Large intestine (tissue), 3 donors: ENCODE results near the gene MAPKAPK3. TPM values are rescaled to one million over a fixed set of nuclear protein-coding genes. Genes with fewer than 3 reads are reported as not detected.

Experiments
- DNase-seq, 2 donors: peaks; one replicate each; pipeline versions ENCODE4 v3.0.0 to v3.0.0-alpha.2; 2013
- H3K27ac ChIP-seq: one replicate; pipeline ENCODE4 v1.5.1; 2013; ENCODE audit warnings: low read length
- H3K27me3 ChIP-seq: 2 replicates; pipeline ENCODE4 v1.6.1; 2013; ENCODE audit warnings: low read length; ENCODE audit not compliant: control insufficient read depth, insufficient read depth
- H3K36me3 ChIP-seq: 2 replicates; pipeline ENCODE4 v1.6.1; 2013; ENCODE audit warnings: low read length; ENCODE audit not compliant: control insufficient read depth, insufficient read depth
- H3K4me1 ChIP-seq: one replicate; pipeline ENCODE4 v1.6.1; 2013; ENCODE audit warnings: low read length; ENCODE audit not compliant: control insufficient read depth, insufficient read depth
- H3K4me3 ChIP-seq: one replicate; pipeline ENCODE4 v1.5.1; 2013; ENCODE audit warnings: low read length
- H3K9me3 ChIP-seq: one replicate; pipeline ENCODE4 v1.6.1; 2013; ENCODE audit warnings: mild to moderate bottlenecking, low read depth, low read length, moderate library complexity; ENCODE audit not compliant: control insufficient read depth
- WGBS: methylation state at CpG from one replicate; pipeline ENCODE4 v1.1.5; 2013; ENCODE audit warnings: low lambda C conversion rate; ENCODE audit not compliant: insufficient coverage; 5-methylcytosine and 5-hydroxymethylcytosine counted together
- polyA plus RNA-seq: library from polyadenylated mRNA; unstranded; fragments of 120-200 nt; gene quantifications from one replicate; pipeline ENCODE4 v1.2.1, GENCODE V29; 2013

The MAPKAPK3 gene
- polyA plus RNA-seq, 1 donor: 81.6 TPM

DNA sequence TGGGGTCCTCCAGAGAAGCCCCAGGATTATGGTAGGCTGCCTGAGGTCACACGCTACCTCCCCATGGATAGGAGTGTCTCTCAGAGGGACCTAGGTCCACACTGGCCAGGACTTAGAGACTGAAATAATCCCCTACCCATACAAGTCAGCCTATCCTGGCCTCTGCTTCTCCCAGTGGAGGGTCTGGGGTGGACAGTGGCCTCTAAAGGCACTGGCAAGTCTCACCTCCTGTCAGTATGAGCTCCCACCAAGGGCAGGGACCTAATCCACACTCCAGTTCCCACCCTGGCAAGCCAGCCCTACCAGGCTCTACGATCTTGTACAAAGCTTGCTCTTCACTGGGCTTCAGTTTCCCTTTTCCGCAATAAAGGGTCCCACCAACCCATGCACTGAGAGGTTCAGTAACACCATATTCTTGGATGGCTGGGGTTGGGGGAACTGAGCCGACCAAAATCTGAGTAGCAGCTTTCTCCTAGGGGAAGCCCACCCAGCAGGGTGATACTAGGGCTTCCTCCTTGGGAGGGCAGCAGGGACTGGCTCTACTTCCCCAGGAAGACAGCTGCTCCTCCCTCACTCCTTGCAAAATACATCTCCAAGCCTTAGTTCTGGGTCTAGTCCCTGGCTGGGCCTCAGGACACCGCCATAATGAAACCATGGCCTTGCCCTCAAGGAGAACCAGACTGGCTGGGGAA is 7.7 kb upstream of the MAPKAPK3 start:
- no peaks in the 10 kb centered on the region for H3K27me3 ChIP-seq
- peak overlapping the region; percentile 98 for H3K4me3 ChIP-seq
- peaks cover 63% of the 10 kb centered on the region for H3K4me1 ChIP-seq
- DNase-seq: no peak
- H3K27ac ChIP-seq: peak overlapping the region; percentile 97
- no CpG with 5 or more reads among the region's 5 CpGs for WGBS
- H3K36me3 ChIP-seq: peaks cover 56% of the 10 kb centered on the region
- H3K9me3 ChIP-seq: no peaks in the 10 kb centered on the region

DNA sequence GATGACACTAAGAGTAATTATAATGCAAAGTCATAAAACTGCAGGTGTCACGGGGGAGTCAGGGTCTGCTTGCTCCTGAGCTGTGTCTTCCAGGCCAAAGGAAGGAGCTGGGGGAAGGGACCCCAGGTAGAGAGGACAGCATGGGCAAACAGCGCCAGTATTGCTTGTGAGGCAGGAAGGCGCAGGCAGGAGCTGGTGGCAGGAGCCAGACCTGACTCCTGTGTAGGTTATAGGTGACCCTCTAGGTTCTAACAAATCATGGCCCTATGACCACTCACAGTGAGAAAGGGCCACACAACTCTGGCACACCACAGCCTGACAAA is 7.2 kb upstream of the MAPKAPK3 start:
- Histone ChIP-seq H3K4me1 (peaks cover 59% of the 10 kb centered on the region), H3K36me3 (peaks cover 51% of the 10 kb centered on the region), H3K9me3 (no peaks in the 10 kb centered on the region), H3K27ac (peak overlapping the region; percentile 97), H3K4me3 (peak overlapping the region; percentile 98), H3K27me3 (no peaks in the 10 kb centered on the region)
- no CpG with 5 or more reads among the region's 3 CpGs for WGBS
- peak in 1 of 2 donors; percentile 41 for DNase-seq

DNA sequence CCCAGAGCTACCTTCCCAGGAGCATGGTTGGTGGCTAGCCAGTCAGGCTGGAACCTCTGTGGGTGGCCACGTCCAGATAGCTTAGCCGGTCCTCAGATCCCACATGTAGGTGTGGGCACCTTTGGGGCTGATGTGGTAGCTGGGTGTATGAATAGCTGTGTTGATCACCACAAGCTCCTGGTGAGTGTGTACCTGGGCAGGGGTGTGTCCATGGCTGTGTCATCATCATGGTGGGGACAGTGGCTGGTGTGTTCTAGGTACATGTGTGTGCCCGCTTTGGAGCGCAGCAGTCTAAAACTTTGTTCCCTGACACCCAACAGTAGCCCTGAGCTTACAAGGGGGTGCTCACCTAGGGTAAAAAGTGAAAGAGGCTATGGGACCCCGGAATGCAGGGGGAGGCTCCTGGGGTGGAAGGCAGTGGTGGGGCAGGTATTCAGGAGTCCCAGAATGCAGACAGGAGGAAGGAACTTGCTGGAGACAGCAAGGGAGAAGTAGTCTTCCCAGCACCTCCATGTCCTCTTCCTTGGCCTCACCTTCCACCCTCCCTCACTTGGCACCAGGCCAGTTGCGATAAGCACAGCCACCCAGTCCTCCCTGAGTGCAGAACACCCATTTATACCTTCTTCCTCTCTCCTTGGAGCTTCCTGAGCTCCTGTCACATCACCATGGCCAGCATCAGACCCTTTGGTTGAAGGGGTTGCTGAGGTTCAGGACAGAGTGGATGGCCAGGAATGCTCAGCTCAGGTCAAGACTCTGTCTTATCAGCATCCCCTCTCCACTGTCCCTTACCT is 6.6 kb upstream of the MAPKAPK3 start:
- WGBS: no CpG with 5 or more reads among the region's 6 CpGs
- peaks cover 45% of the 10 kb centered on the region for H3K36me3 ChIP-seq
- no peaks in the 10 kb centered on the region for H3K27me3 ChIP-seq
- peak; percentile 71 to 87 for DNase-seq
- H3K9me3 ChIP-seq: no peaks in the 10 kb centered on the region
- H3K4me3 ChIP-seq: peak overlapping the region; percentile 98
- H3K27ac ChIP-seq: peak overlapping the region; percentile 97
- peaks cover 57% of the 10 kb centered on the region for H3K4me1 ChIP-seq

DNA sequence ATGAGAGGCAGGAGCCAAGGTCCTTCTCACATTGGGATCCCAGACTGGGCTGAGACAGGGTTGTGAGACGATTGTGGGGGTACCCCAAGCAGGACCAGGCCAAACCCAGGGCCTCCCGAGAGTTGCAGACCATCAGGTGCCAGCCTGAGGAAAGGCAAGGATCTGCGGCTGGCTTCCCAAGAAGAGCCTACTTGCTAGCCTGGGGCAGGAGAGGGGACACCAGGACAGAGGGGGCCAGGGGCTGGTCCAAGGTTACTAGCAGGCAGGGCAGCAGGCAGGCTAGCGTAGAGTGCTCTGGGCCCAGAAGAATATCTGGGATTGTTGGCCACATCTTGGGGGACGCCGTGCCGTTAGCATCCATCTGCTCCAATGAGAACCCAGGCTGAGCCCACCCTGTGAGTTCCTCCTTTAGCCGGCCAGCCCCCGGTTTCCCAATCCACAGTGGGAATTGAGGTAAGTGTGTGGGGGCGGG is 5.9 kb upstream of the MAPKAPK3 start:
- Histone ChIP-seq H3K4me3 (peak overlapping the region; percentile 98), H3K4me1 (peaks cover 52% of the 10 kb centered on the region), H3K36me3 (peaks cover 38% of the 10 kb centered on the region), H3K27ac (peak overlapping the region; percentile 97), H3K27me3 (no peaks in the 10 kb centered on the region), H3K9me3 (no peaks in the 10 kb centered on the region)
- no CpG with 5 or more reads among the region's 10 CpGs for WGBS
- DNase-seq: no peak

DNA sequence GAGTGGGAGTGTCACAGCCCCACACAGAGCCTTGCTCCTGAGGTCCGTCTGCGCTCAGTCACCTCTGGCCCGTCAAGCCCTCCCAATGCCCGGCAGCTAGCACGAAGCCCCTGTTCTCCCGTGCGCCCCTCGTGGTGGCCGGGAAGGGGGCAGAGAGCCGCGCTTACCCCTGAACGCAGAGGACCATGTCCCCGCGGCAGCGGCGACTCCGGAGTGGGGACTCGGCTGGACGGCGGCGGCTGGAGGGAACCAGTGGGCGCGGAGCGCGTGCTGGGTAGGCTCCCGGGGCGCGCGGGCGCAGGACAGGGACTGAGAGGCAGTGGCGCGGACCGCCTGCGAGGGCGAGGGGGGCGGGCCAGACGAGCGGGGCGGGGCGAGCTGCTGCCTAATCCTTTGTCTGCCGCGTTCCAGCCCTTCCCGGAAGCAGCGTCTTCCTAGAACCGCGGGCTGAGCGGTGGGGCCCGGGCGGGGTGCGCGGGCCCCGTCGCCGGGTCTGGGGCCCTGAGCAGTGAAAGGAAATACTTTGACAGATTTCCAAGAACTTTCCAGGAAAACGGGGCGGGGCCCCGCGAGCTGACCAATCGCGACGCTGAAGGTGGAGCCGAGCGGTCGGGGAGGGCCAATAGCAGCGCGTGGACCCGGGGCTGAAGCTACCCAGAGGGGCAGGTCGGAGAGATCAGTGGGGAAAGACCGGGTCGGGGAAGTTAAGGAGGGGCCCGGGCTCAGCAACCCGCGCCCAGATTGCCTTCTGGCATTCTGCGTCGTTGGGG is 5.3 kb upstream of the MAPKAPK3 start, which contains the start of gene CISH:
Gene CISH (minus strand): TSS at position 311 of the 770 bp plus-strand sequence. CDS start 124 bp downstream, at position 187.
- Histone ChIP-seq H3K27me3 (no peaks in the 10 kb centered on the region), H3K4me3 (peak within 1 kb of the TSS; percentile 98), H3K9me3 (no peaks in the 10 kb centered on the region), H3K36me3 (peaks cover 32% of the 10 kb centered on the region), H3K27ac (peak within 1 kb of the TSS; percentile 97), H3K4me1 (peaks cover 51% of the 10 kb centered on the region)
- DNase-seq: peak; percentile 99 to 100
- WGBS: no CpG with 5 or more reads among the region's 75 CpGs

DNA sequence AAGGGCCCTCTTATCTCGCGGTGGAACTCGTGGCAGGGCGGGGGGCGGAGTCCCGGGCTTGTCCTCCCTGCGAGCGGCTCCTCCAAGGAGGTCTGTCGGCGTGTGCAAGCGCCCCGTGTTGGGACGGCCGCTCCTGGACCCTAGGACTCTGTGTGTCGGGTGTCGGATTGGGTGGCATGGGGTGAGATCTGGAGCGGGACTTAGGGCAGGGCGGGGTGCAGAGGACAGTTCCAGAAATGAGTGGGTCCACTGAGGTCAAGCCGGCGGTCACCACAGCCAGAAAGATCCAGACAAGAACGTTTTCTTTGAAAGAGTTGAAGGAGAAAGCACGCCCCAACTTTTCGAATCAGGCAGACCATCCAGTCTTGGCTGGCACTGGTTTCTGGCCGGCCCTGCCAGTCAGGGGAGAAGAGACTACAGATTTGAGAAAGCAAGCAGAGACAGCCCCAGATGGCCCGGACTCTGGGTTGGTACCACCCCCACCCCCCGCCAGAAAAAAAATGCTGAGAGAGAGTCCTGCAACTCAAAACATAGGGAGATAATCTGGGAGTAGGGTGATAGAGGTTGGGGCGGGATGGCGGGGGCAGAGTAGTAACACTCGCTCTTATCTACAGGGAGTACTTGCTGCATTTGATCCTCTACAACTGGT is 4.6 kb upstream of the MAPKAPK3 start:
- Histone ChIP-seq H3K27me3 (no peaks in the 10 kb centered on the region), H3K4me3 (peak overlapping the region; percentile 98), H3K36me3 (peaks cover 25% of the 10 kb centered on the region), H3K9me3 (no peaks in the 10 kb centered on the region), H3K4me1 (peaks cover 44% of the 10 kb centered on the region), H3K27ac (peak overlapping the region; percentile 96)
- 6% methylated on average over 3 of the region's 29 CpGs for WGBS
- DNase-seq: peak in 1 of 2 donors; percentile 71

DNA sequence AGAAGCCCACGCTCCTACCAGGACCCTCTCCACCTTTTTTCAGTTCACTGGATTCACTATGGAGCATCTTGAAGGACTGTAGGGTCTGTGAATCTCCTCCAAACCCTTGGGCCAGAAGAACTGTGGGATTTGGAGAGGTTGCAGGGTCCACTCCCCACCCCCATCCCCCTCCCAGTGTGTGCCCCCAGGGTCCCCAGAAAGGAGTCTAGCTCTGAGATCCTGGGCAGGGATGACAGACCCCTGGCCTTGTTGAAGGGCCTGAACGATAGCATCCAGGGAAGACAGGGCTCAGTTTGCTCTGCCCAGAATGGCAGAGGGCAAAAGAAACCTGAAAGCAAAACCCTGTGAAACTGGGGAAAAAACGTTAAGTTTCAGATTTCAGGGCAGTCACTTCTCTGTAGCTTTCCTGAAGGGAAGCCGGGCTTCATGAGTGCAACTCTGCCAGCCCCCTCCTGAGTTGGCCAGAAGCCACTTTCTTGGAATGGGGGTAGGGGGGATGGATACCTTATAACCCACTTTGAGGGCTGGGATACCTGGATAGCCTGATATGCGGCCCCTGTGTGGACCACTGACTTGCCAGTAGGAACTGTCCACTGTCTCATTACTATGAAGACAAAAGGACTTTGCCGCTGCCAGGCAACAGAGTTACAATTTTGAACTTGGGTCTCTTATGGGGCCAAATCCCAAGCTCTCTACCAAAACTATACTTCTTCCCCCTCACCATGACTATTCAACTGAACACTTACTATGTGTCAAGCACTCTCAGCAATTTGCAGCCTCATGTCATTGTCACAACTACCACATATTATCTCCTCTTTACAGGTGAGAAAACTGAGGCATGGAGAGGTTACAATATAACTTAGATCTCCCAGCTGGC is 3.7 kb upstream of the MAPKAPK3 start:
- H3K36me3 ChIP-seq: peaks cover 17% of the 10 kb centered on the region
- peak overlapping the region; percentile 98 for H3K4me3 ChIP-seq
- H3K27me3 ChIP-seq: no peaks in the 10 kb centered on the region
- DNase-seq: no peak
- no peaks in the 10 kb centered on the region for H3K9me3 ChIP-seq
- peak overlapping the region; percentile 96 for H3K27ac ChIP-seq
- WGBS: no CpG with 5 or more reads among the region's 6 CpGs
- H3K4me1 ChIP-seq: peaks cover 38% of the 10 kb centered on the region

DNA sequence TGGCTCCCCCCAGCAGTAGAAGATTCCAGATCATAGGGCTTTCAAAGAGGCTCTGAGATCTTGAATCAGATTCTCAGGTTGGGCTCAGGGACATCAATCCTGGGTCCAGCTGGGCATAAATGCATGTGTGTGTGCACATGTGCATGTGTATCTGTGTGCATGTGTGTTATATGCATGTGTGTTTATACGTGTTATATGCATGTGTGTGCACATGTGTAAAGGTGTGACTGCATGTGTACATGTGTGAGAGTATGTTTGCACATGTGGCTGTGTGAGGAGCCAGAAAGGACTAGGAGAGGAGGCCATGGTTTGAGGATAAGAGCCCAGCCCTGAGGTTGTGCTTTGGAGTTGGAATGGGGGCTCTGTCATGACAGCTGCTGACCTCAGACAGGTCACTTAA is 1.8 kb upstream of the MAPKAPK3 start:
- Histone ChIP-seq H3K27me3 (no peaks in the 10 kb centered on the region), H3K4me3 (no peak overlapping the region), H3K27ac (no peak overlapping the region), H3K4me1 (peaks cover 29% of the 10 kb centered on the region), H3K9me3 (no peaks in the 10 kb centered on the region), H3K36me3 (peaks cover 2% of the 10 kb centered on the region)
- no peak for DNase-seq
- WGBS: no CpG with 5 or more reads among the region's 1 CpG

DNA sequence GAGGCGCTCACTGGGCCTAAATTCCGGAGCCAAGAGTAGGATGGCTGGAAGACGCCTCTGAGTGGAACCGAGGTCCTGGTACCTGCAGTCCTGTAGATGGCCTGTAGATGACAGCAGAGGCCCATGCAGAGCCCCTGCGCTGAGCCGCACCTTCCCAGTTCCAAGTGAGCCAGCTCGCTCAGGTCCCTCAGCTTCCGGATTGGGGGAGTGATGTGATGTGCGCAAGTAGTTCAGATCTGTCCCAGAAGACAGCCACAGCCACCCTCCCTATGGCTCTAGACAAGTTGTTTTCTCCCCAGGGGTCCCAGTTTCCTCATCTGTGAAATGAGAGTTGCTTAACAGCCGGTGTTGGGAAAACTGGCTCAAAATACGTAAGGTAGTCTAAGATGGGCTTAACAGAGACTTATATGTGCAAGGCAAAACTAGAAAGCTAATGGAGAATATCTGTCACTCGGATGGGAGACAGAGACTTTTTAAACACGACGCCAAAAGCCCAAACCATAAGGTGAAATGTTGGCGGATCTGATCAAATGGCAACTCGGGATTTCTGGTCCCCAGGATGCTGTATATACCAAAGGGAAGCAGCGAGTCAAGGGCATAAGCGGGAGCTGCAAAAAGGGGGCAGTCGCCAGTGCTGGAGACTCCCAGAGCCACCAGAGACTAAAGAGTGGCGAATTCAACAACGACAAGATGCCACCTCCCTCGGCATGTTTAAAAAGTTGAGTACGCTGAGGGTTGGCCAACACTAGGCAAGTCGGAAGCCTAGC is 765 bp upstream of the MAPKAPK3 start:
- no peaks in the 10 kb centered on the region for H3K9me3 ChIP-seq
- H3K27me3 ChIP-seq: no peaks in the 10 kb centered on the region
- WGBS: no CpG with 5 or more reads among the region's 24 CpGs
- peak overlapping the region; percentile 83 for H3K27ac ChIP-seq
- H3K4me1 ChIP-seq: peaks cover 29% of the 10 kb centered on the region
- peak; percentile 84 to 85 for DNase-seq
- peak overlapping the region; percentile 68 for H3K4me3 ChIP-seq
- peaks cover 8% of the 10 kb centered on the region for H3K36me3 ChIP-seq
